Measurements from ENCODE around the gene NOL3.

NOL3 gene

DNA sequence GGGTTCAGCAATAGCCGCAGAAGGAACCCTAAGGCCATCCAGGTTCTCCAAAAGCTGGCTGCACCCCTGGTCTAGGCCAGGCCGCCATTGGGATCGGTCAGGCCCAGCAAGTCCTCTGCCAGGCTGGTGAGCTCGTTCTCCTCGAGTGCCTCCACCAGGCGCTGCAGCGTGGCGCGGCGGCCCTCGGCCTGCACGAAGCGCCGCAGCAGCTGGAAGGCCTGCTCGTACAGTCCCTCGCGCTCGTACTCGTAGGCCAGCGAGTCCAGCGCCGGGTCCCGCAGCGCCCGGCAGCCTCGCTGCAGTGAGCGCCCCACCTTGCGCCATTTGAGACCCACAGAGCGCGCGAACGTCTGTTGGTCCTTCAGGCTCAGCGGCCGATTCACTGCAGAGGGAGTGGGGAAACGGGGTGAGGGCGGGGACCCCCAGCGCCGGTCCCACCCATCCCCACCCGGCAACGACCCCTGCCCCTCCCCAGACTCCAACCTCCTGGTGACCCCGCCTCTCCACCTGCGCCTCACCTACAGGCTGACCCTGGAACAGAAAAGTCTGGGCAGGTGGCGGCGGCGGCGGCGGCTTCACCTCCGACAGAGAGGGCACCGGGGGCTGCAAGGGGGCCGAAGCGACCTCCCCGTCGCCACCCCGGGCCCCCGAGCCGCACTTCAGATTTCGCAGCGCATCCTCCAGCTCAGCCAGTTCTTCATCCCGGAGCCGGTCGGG lies 15.6 kb upstream of the NOL3 start:
- in situ Hi-C loops (cut with MboI; ENCODE audit: low sequenced_read_pairs), result no loop called here

- in situ Hi-C loops (cut with MboI; ENCODE audit: low sequenced_read_pairs), result no loop called here
Observed at GRCh38 chr16:67155295-67156142, 14.8 kb upstream of the NOL3 start.

- in situ Hi-C loops (cut with MboI; ENCODE audit: low sequenced_read_pairs), result no loop called here
Observed at GRCh38 chr16:67156143-67156844, 14.0 kb upstream of the NOL3 start.

GRCh38 chr16:67157106-67157748 lies 13.1 kb upstream of the NOL3 start:
- in situ Hi-C loops (cut with MboI; ENCODE audit: low sequenced_read_pairs), result no loop called here

DNA sequence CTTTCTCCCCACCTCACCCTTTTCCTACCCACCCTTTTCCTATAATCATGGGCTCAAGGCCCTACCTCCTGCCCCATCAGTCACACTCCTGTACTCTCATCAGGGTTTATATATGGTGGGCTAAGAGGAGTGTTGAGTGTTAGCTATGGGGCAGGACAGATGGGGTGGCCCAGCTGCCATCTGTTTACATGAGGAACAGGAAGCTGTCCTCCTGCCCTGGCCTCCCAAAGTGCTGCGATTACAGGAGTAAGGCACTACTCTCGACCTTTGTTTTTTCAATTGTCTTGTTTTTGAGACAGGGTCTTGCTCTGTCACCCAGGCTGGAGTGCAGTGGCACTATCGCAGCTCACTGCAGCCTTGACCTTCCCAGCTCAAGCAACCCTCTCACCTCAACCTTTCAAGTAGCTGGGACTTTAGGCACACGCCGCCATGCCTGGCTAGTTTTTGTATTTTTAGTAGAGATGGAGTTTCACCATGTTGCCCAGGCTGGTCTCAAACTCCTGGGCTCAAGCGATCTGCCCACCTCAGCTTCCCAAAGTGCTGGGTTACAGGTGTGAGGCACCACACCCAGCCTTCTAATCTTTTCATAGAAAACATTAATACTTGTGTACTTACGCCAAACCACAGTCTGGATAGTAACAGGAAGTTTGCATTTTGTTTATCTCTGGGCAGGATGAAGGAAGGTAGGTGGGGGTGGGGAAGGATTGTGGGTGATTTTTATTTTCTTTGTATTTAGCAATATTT lies 12.3 kb upstream of the NOL3 start:
- in situ Hi-C loops (cut with MboI; ENCODE audit: low sequenced_read_pairs), result no loop called here

- in situ Hi-C loops (cut with MboI; ENCODE audit: low sequenced_read_pairs), result no loop called here
Observed at GRCh38 chr16:67158637-67159600, 11.4 kb upstream of the NOL3 start.

DNA sequence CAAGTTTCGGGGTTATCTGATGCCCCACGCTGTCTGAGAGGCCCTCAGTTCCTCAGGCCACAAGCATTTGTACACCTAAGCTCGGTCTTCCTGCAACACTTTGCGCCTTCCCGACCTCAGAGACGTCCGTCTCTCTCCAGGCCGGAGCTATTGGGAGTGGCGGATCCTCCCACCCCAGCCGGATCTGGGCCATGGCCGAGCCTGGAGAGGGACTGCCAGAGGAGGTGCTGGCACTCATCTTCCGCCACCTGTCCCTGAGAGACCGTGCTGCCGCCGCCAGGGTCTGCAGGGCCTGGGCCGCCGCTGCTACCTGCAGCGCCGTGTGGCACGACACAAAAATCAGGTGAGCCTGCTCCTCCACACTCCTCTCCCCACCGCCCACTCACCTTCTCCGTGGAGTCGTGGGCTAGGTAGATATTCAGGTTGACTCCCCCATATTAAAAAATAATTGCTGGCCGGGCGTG lies 8.7 kb upstream of the NOL3 start:
- in situ Hi-C loops (cut with MboI; ENCODE audit: low sequenced_read_pairs), result no loop called here

DNA sequence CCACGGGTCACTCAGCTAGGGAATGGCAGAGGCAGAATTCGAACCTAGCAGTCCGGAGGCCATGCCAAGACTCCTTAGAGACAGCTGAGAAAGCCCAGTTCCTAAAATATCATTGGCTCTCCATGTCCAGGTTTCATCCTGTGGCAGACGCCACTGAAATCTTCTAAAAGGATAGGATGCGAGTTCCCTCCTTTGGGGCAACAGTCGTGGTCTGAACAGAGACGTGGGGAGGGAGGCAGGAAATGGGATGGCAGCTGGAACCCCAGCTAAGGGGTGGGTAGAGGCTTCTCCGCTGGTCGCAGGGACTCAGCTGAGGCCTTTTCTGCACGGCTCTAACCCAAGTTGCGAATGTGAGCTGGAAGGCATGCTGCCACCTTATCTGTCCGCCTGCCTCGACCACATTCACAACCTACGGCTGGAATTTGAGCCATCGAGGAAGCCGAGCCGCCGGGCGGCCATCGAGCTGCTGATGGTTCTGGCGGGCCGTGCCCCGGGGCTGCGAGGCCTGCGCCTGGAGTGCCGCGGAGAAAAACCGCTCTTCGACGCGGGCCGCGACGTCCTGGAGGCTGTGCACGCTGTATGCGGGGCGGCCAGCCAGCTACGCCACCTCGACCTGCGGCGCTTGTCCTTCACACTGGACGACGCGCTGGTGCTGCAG lies 7.7 kb upstream of the NOL3 start:
- in situ Hi-C loops (cut with MboI; ENCODE audit: low sequenced_read_pairs), result no loop called here

DNA sequence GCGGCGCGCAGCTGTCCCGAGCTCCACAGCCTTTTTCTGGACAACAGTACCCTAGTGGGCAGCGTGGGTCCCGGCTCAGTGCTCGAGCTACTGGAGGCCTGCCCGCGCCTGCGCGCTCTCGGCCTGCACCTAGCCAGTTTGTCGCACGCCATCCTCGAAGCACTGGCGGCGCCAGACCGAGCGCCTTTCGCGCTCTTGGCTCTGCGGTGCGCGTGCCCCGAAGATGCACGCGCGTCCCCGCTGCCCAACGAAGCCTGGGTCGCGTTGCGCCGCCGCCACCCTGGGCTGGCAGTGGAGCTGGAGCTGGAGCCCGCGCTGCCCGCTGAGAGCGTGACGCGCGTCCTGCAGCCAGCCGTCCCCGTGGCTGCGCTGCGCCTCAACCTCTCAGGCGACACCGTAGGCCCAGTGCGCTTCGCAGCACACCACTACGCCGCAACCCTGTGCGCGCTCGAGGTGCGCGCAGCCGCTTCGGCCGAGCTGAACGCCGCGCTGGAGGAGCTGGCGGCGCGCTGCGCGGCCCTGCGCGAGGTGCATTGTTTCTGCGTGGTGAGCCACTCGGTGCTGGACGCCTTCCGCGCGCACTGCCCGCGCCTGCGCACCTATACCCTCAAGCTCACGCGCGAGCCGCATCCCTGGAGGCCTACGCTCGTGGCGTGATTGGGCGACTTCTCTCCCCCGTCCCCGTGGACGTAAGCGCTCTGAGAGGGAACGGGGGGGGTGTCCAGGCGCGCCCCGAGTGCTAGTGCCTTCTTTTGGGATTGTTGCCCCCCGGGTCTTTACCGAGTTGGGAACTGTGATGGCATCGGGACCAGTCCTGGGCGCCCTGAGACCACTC lies 7.0 kb upstream of the NOL3 start:
- in situ Hi-C loops (cut with MboI; ENCODE audit: low sequenced_read_pairs), result no loop called here

DNA sequence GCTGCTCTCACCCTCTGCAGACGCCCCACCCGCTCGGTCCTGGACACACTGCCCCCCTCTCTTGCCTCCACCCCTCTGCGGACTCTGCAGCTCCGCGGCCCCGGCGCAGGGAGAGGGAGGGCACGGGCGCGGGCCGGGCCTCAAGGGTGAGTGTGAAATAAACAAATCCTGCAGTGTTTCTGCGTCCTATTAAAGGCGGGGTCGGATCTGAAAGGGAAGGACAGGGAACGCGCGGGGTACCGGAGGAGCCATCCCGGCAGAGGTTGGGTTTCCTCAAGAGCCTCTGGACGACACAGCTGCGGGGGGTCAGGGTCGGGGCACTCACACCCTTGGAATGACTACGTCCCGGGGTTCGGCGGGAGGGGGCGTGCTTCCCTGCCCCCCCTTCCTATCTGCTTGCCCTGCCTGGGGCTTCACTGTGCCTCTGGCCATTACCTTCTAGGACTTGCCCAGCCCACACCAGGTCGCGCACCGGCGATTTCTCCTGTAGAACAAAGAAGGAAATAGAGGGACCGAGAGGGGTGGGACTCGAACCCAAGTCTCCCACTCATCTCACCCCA lies 6.3 kb upstream of the NOL3 start:
- in situ Hi-C loops (cut with MboI; ENCODE audit: low sequenced_read_pairs), result no loop called here

DNA sequence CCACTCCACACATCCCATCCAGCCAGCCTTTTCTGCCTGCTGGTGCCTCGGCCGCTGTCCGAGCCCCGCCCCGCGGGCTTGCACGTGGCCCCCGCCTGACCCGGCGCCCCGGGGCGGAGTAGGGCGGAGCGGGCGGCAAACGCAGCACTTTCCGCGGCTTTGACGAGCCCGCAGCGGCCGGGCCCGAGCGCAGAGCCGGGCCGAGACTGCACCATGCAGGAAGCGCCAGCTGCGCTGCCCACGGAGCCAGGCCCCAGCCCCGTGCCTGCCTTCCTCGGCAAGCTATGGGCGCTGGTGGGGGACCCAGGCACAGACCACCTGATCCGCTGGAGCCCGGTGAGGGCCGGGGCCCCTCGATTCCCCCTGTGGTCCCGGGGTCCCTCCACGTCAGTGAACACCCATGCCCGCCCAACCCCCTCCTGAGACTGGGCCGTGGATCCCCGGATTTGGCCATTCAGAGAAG lies 5.7 kb upstream of the NOL3 start, which contains the start of gene HSF4:
TSS of gene HSF4 (plus strand) at position 147 of the 463 bp plus-strand sequence. CDS start at position 214, 67 bp downstream.
- in situ Hi-C loops (cut with MboI; ENCODE audit: low sequenced_read_pairs), result no loop called here

GRCh38 chr16:67165121-67166078 lies 4.9 kb upstream of the NOL3 start:
- in situ Hi-C loops (cut with MboI; ENCODE audit: low sequenced_read_pairs), result no loop called here

DNA sequence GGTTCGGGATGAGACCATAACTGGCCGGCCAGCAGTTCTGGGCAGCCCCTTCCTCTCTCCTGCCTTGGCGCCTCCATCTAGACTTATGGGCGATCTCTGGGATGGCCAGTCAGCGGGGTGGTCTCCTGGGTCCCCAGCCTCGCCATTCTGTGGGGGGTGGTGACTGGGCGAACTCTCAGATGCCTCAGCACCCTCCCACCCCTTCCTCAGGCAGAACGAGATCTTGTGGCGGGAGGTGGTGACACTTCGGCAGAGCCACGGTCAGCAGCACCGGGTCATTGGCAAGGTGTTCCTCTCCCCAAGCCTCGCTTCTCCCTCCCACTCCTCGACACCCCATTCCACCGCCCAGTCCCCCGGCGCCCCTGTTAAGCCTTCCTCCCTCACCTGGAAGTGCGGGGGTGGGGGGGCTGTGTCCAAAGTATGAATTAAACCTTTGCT lies 4.2 kb upstream of the NOL3 start:
- in situ Hi-C loops (cut with MboI; ENCODE audit: low sequenced_read_pairs), result no loop called here

- in situ Hi-C loops (cut with MboI; ENCODE audit: low sequenced_read_pairs), result no loop called here
Observed at GRCh38 chr16:67166598-67167168, 3.7 kb upstream of the NOL3 start.

DNA sequence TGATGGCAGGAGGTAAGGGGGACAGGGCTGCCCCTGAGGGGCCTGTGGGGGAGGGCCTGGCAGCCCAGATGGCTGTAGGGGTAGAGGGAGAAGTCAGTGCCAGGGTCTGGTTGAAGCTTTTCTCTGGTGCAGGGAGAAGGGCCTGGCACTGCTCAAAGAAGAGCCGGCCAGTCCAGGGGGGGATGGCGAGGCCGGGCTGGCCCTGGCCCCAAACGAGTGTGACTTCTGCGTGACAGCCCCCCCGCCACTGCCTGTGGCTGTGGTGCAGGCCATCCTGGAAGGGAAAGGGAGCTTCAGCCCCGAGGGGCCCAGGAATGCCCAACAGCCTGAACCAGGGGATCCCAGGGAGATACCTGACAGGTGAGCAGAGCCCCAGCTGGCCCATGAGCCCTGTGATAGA lies 2.8 kb upstream of the NOL3 start:
- in situ Hi-C loops (cut with MboI; ENCODE audit: low sequenced_read_pairs), result no loop called here

DNA sequence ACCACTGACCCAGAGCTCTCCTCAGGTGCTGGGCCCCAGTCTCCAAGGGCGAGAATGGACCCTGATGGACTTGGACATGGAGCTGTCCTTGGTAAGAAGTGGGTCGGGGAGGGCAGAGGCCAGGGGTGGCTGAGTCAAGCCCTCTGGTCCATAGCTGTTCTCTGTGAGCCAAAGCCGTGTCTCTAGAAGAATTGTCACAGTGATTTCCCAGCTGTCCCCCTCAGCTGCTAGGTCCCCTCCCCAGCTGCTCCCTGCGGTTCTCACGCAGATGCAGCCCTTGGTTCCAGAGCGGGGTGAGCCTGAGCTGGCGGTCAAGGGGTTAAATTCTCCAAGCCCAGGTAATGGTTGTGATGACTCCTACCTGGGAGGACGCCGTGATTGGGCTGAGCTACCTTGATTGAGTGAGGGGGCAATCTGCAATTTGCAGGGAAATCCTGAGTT lies 1.3 kb upstream of the NOL3 start:
- in situ Hi-C loops (cut with MboI; ENCODE audit: low sequenced_read_pairs), result no loop called here
